ENCODE data around the gene CDK5RAP2. TPM values are rescaled to one million over a fixed set of nuclear protein-coding genes. Genes with fewer than 3 reads are reported as not detected.

Gene CDK5RAP2
- total RNA-seq, 1 experiment from 2014 or later: 48.4 TPM

DNA sequence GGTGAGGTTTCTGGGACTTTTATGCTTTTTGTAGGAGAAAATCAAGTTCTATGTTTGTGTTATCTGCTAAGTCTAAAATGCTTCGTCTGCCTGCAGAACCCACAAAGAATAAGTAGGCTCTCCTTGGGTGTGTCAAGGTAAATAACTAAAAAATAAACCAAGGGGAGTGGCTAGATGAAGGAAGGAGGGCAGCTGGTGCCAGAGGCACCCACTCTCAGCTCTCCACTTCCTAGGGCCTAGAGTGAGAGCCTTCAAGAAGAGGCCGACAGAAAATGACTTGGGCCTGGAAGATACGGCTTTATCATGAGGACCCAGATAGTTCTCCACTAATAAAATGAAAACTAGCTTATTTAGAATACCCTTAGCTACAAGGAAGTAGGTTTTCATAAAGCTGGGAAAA, 147.4 kb downstream of the CDK5RAP2 start:
- Histone ChIP-seq H3K27me3 (ENCODE audit: low read length) (no peaks in the 10 kb centered on the region), H3K36me3 (ENCODE audit: insufficient read depth, low read length) (peaks cover 10% of the 10 kb centered on the region; the same call in 1 of the 2 replicates), H3K4me3 (ENCODE audit: low read length) (no peak overlapping the region), H3K27ac (ENCODE audit: low read length) (no peak overlapping the region), H3K79me2 (ENCODE audit: low read length) (peaks cover 3% of the 10 kb centered on the region), H3K4me2 (ENCODE audit: low read depth, low read length, poor library complexity, severe bottlenecking) (no peak overlapping the region), H3K9ac (ENCODE audit: low read length) (no peak overlapping the region), H2AFZ (ENCODE audit: low read length) (no peak overlapping the region), H4K20me1 (ENCODE audit: insufficient read depth, low read depth, low read length) (no peaks in the 10 kb centered on the region), H3K9me3 (ENCODE audit: low read length) (no peaks in the 10 kb centered on the region), H3K9me2 (replicated peaks; ENCODE audit: insufficient read depth, low read length) (no peaks in the 10 kb centered on the region), H3K4me1 (ENCODE audit: low read length) (peaks cover 9% of the 10 kb centered on the region)
- DNase-seq: no peak

DNA sequence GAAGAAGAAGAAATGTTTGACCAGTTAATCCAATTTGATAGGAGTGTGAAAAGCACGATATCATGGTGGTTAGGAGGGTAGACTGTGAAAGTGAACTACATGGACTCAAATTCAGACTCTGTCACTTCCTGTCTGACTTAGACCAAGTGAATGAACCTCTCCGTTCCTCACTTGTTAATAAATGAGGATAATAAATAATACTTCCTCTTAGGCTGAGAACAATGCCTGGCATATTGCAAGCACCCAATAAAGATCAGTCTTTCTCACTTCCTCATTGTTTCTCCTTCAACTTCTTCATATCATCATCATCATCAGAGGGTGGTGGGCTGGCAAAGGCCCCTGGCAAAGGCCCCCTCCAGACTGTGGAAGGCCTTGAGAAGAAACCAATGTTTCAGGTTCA, 148.7 kb downstream of the CDK5RAP2 start:
- no peak overlapping the region for H3K4me3 ChIP-seq (ENCODE audit: low read length)
- H3K27ac ChIP-seq (ENCODE audit: low read length): peak overlapping the region; percentile 68
- DNase-seq: peak; percentile 56
- no peaks in the 10 kb centered on the region for H4K20me1 ChIP-seq (ENCODE audit: insufficient read depth, low read depth, low read length)
- no peaks in the 10 kb centered on the region for H3K27me3 ChIP-seq (ENCODE audit: low read length)
- peaks cover 9% of the 10 kb centered on the region for H3K4me1 ChIP-seq (ENCODE audit: low read length)
- no peaks in the 10 kb centered on the region for H3K9me2 ChIP-seq (replicated peaks; ENCODE audit: insufficient read depth, low read length)
- peaks cover 3% of the 10 kb centered on the region; the same call in 1 of the 2 replicates for H3K36me3 ChIP-seq (ENCODE audit: insufficient read depth, low read length)
- H3K9me3 ChIP-seq (ENCODE audit: low read length): no peaks in the 10 kb centered on the region
- H3K79me2 ChIP-seq (ENCODE audit: low read length): peaks cover 17% of the 10 kb centered on the region
- no peak overlapping the region for H2AFZ ChIP-seq (ENCODE audit: low read length)
- H3K9ac ChIP-seq (ENCODE audit: low read length): no peak overlapping the region
- peak overlapping the region; percentile 27 for H3K4me2 ChIP-seq (ENCODE audit: low read depth, low read length, poor library complexity, severe bottlenecking)

DNA sequence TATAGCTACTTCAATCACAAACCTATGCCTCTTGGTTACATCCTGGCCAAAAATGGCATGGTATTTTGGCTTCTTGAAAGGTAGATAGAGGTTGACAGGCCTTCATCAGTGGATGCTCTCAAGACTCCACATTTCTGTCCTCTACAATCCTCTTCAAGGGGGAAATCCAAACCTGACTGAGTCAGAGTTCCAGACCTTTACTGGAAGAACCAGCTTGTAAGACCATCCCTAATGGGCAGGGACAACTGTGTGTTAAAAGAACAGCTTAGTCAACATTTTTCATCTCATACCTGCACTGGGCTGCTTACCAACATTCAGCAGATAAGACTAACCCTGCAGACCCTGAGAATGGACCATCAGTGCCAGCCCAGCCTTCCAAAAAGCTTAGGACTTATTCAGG, 155.7 kb downstream of the CDK5RAP2 start:
- Histone ChIP-seq H3K9me2 (replicated peaks; ENCODE audit: insufficient read depth, low read length) (no peaks in the 10 kb centered on the region), H3K9ac (ENCODE audit: low read length) (no peak overlapping the region), H3K9me3 (ENCODE audit: low read length) (no peaks in the 10 kb centered on the region), H3K27me3 (ENCODE audit: low read length) (no peaks in the 10 kb centered on the region), H3K36me3 (ENCODE audit: insufficient read depth, low read length) (no peaks in the 10 kb centered on the region; the same call in 1 of the 2 replicates), H4K20me1 (ENCODE audit: insufficient read depth, low read depth, low read length) (no peaks in the 10 kb centered on the region), H3K4me3 (ENCODE audit: low read length) (no peak overlapping the region), H3K4me2 (ENCODE audit: low read depth, low read length, poor library complexity, severe bottlenecking) (no peak overlapping the region), H3K79me2 (ENCODE audit: low read length) (peaks cover 22% of the 10 kb centered on the region), H3K27ac (ENCODE audit: low read length) (no peak overlapping the region), H3K4me1 (ENCODE audit: low read length) (no peaks in the 10 kb centered on the region), H2AFZ (ENCODE audit: low read length) (no peak overlapping the region)
- no peak for DNase-seq

DNA sequence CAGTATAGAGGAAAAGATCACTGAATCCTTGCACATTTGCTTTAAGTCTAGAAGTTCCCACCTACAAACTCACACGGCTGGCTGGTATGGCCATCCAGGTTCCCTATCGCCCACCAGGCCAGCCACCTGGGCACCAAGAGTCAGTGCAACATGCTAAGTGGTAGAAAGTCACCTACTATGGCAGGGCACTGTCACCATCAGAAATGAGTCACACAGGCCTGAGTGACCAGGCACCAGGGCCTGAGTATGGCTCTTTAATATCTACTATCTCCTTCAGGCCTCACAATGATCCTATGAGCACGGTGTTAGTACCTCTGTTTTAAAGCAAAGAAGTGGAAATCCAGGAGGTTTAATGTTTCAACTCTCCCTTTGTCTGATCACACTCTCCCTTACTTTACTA, 156.2 kb downstream of the CDK5RAP2 start:
- Histone ChIP-seq H3K4me1 (ENCODE audit: low read length) (no peaks in the 10 kb centered on the region), H3K9ac (ENCODE audit: low read length) (no peak overlapping the region), H3K27ac (ENCODE audit: low read length) (no peak overlapping the region), H3K9me2 (replicated peaks; ENCODE audit: insufficient read depth, low read length) (no peaks in the 10 kb centered on the region), H4K20me1 (ENCODE audit: insufficient read depth, low read depth, low read length) (no peaks in the 10 kb centered on the region), H3K4me3 (ENCODE audit: low read length) (no peak overlapping the region), H3K4me2 (ENCODE audit: low read depth, low read length, poor library complexity, severe bottlenecking) (no peak overlapping the region), H2AFZ (ENCODE audit: low read length) (no peak overlapping the region), H3K36me3 (ENCODE audit: insufficient read depth, low read length) (no peaks in the 10 kb centered on the region; the same call in 1 of the 2 replicates), H3K27me3 (ENCODE audit: low read length) (no peaks in the 10 kb centered on the region), H3K9me3 (ENCODE audit: low read length) (no peaks in the 10 kb centered on the region), H3K79me2 (ENCODE audit: low read length) (peaks cover 22% of the 10 kb centered on the region)
- no peak for DNase-seq

DNA sequence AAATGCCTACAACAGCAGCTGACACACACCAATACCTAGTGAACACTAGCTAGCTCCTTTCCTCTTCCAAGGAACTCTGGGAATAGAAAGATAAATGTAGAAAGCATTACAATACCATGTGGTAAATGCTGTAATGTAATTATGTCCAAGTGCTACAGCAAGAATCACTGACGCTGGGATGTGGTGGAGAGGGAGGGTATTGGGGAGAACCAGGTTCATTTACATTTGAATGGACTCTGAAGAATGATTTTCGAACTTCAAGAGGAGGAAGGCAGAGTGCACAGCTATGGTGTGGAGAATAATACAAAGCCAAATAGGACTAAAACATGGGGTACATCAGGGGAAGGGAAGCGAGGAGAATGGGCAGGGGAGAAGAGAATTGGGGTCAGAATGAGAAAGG, 158.0 kb downstream of the CDK5RAP2 start:
- Histone ChIP-seq H3K4me3 (ENCODE audit: low read length) (no peak overlapping the region), H3K27me3 (ENCODE audit: low read length) (no peaks in the 10 kb centered on the region), H3K9me2 (replicated peaks; ENCODE audit: insufficient read depth, low read length) (no peaks in the 10 kb centered on the region), H3K79me2 (ENCODE audit: low read length) (peaks cover 16% of the 10 kb centered on the region), H3K36me3 (ENCODE audit: insufficient read depth, low read length) (no peaks in the 10 kb centered on the region; the same call in 1 of the 2 replicates), H3K4me1 (ENCODE audit: low read length) (no peaks in the 10 kb centered on the region), H3K4me2 (ENCODE audit: low read depth, low read length, poor library complexity, severe bottlenecking) (no peak overlapping the region), H3K27ac (ENCODE audit: low read length) (no peak overlapping the region), H4K20me1 (ENCODE audit: insufficient read depth, low read depth, low read length) (no peaks in the 10 kb centered on the region), H3K9me3 (ENCODE audit: low read length) (no peaks in the 10 kb centered on the region), H2AFZ (ENCODE audit: low read length) (no peak overlapping the region), H3K9ac (ENCODE audit: low read length) (no peak overlapping the region)
- DNase-seq: no peak

DNA sequence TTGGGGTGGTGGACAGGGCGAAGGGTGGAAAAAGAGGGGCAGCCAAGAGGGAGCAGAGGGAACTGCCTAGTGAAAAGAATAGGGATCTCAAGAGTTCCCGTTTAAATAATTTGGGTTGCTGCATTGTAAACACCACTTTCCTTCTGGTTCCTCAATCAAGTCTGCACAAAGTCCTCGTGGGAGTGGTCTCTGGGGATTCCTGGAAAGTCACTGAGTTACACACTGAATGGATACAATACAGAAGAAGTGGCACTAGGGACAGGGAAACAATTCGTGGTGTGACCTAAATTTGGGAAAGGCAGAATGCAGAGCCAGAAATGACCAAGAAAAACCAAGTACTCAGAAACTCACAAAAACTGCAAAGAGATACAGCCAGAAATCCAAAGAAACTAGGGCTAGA, 161.7 kb downstream of the CDK5RAP2 start:
- no peak overlapping the region for H3K4me3 ChIP-seq (ENCODE audit: low read length)
- no peaks in the 10 kb centered on the region; the same call in 1 of the 2 replicates for H3K36me3 ChIP-seq (ENCODE audit: insufficient read depth, low read length)
- H3K27ac ChIP-seq (ENCODE audit: low read length): no peak overlapping the region

DNA sequence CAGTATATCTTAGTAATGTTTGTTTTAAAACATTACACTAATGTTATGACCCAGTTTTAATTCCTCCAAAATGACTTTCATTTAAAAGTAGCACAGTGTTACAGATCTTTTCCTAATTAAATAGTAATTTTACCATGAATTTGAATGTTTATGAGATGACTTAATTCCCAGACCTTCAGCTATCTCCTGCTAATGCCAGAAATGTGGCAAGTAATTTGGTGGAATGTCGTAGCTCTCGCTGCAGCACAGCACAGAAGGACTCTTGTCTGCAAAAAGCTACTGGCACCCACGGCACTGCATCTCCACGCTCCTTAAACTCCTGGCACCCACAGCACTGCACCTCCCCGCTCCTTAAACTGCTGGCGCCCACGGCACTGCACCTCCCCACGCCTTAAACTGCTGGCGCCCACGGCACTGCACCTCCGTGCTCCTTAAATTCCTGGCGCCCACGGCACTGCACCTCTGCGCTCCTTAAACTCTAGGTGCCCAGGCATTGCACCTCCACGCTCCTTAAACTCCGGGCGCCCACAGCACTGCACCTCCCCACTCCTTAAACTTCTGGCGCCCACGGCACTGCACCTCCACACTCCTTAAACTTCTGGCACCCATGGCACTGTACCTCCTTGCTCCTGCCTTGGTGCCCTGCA, 163.1 kb downstream of the CDK5RAP2 start:
- Histone ChIP-seq H3K36me3 (ENCODE audit: insufficient read depth, low read length) (peaks cover 3% of the 10 kb centered on the region; the same call in 1 of the 2 replicates), H2AFZ (ENCODE audit: low read length) (no peak overlapping the region), H3K4me3 (ENCODE audit: low read length) (no peak overlapping the region), H3K9me3 (ENCODE audit: low read length) (no peaks in the 10 kb centered on the region), H3K9ac (ENCODE audit: low read length) (no peak overlapping the region), H3K4me1 (ENCODE audit: low read length) (no peaks in the 10 kb centered on the region), H3K27ac (ENCODE audit: low read length) (no peak overlapping the region), H4K20me1 (ENCODE audit: insufficient read depth, low read depth, low read length) (no peaks in the 10 kb centered on the region), H3K9me2 (replicated peaks; ENCODE audit: insufficient read depth, low read length) (no peaks in the 10 kb centered on the region), H3K27me3 (ENCODE audit: low read length) (no peaks in the 10 kb centered on the region), H3K79me2 (ENCODE audit: low read length) (no peaks in the 10 kb centered on the region; the same call in 1 of the 2 replicates), H3K4me2 (ENCODE audit: low read depth, low read length, poor library complexity, severe bottlenecking) (no peak overlapping the region)
- no peak for DNase-seq

More for the DNA sequence above, 161.7 kb downstream of the CDK5RAP2 start:
- Histone ChIP-seq H3K9me2 (replicated peaks; ENCODE audit: insufficient read depth, low read length) (no peaks in the 10 kb centered on the region), H3K9me3 (ENCODE audit: low read length) (no peaks in the 10 kb centered on the region), H3K79me2 (ENCODE audit: low read length) (no peaks in the 10 kb centered on the region; the same call in 1 of the 2 replicates), H3K27me3 (ENCODE audit: low read length) (no peaks in the 10 kb centered on the region), H3K4me2 (ENCODE audit: low read depth, low read length, poor library complexity, severe bottlenecking) (no peak overlapping the region), H3K9ac (ENCODE audit: low read length) (no peak overlapping the region), H4K20me1 (ENCODE audit: insufficient read depth, low read depth, low read length) (no peaks in the 10 kb centered on the region), H3K4me1 (ENCODE audit: low read length) (no peaks in the 10 kb centered on the region), H2AFZ (ENCODE audit: low read length) (no peak overlapping the region)
- DNase-seq: no peak

DNA sequence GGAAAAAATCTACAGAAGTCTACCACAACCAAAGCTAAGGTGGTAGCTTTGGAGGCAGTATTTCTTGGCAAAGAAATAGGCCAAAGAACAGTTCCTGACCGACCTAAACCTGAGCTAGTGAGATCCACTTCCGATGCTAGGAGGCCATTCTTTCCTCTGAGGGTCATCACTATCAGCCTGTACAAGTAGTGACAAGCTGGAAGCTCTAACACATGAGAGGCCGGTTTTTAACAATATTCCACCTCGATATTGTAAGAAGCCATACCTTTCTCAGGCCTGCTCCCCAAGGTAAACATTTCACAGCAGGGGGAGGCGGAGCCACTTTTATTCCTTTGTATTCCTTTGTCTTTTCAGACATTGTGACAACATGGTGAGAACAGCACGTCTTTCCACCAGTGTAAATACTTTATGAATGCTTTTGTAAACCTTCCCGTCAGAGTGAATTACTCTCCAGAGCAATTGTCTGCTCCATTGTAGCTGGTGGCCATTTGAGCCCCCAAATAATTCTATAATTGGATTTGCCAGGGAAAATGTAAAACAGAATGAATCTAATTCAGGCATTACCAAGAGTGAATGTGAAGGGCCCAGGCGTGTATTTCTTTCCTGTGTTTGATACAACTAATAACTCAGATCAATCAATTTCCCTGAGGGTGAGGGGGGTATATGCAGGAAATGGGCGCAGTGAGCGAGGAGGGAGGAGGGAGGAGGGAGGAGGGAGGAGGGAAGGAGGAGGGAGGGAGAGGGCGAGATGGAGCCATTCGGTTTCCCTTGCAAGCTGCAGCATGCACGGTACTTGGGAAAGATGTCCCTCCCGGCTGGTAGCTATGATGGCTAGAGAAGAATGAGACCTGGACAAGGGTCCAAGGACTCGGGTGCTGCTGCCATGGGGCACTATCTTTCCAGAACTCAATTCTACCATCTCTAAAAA, 166.6 kb downstream of the CDK5RAP2 start:
- Histone ChIP-seq H3K9me3 (ENCODE audit: low read length) (no peaks in the 10 kb centered on the region), H3K4me1 (ENCODE audit: low read length) (no peaks in the 10 kb centered on the region), H2AFZ (ENCODE audit: low read length) (no peak overlapping the region), H3K9ac (ENCODE audit: low read length) (no peak overlapping the region), H3K4me2 (ENCODE audit: low read depth, low read length, poor library complexity, severe bottlenecking) (no peak overlapping the region), H3K4me3 (ENCODE audit: low read length) (no peak overlapping the region), H3K79me2 (ENCODE audit: low read length) (no peaks in the 10 kb centered on the region; the same call in 1 of the 2 replicates), H3K27me3 (ENCODE audit: low read length) (no peaks in the 10 kb centered on the region), H3K27ac (ENCODE audit: low read length) (no peak overlapping the region), H3K36me3 (ENCODE audit: insufficient read depth, low read length) (peaks cover 8% of the 10 kb centered on the region; the same call in 1 of the 2 replicates), H4K20me1 (ENCODE audit: insufficient read depth, low read depth, low read length) (no peaks in the 10 kb centered on the region), H3K9me2 (replicated peaks; ENCODE audit: insufficient read depth, low read length) (no peaks in the 10 kb centered on the region)
- no peak for DNase-seq
